HG02623 (cell line): Measurements from ENCODE around the gene BOD1L1.

Source experiments
- ATAC-seq: cut with Tn5 transposase; IDR thresholded peaks from one replicate; pipeline ENCODE4 v1.9.1; 2021; ENCODE audit warnings: moderate library complexity; ENCODE audit not compliant: unreplicated experiment

Gene BOD1L1

GRCh38 chr4:13627606-13628311 lies at the start of gene BOD1L1:
Gene BOD1L1 (minus strand): TSS chr4:13627725. CDS start chr4:13627587, 138 bp downstream.
- ATAC-seq: peak; percentile 92

- no peak for ATAC-seq
Observed at GRCh38 chr4:13674971-13675370, 47.4 kb upstream of the BOD1L1 start.

DNA sequence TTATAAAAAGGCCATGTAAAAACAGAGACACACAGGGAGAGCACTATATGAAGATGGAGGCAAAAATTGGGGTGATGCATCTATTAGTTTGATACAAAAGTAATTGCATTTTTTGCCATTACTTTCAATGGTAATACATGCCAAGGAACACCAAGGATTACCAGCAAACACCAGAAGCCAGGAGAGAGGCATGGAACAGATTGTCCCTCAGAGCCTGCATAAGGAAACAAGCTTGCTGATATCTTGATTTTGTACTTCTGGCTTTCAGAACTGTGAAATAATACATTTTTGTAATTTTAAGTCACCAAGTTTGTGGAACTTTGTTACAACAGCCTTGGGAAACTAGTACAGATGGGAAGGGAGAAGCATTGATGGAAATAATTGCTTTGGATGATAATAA lies 45.6 kb upstream of the BOD1L1 start:
- ATAC-seq: no peak

DNA sequence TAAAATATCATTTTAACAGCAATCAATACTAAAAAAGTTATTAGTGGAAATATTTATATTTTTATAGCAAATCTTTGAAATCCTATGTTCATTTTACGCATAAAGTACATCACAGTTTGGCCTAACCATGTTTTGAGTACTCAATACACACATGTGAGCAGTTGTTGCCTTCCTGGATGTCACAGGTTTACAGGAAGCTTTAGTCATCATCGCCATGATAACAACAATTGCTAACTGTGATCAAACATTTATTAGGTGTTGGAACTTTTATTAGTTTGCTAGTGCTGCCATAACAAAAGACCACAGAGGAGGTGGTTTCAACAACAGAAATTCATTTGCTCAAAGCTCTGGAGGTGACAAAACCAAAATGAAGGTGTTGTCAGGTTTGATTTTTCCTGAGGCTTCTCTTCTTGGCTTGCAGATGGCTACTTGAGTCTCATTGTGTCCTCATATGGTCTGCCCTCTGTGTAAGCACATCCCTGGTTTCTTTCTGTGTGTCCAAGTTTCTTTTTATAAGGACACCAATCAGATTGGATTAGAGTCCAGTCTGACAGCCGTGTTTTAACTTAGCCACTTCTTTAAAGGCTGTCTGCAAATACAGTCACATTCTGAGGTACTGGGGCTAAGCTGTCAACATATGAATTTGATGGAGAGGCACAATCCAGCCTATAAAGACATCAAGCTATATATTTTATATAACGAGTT lies 43.1 kb upstream of the BOD1L1 start:
- ATAC-seq: no peak

- no peak for ATAC-seq
Observed at GRCh38 chr4:13665701-13666660, 38.5 kb upstream of the BOD1L1 start.

DNA sequence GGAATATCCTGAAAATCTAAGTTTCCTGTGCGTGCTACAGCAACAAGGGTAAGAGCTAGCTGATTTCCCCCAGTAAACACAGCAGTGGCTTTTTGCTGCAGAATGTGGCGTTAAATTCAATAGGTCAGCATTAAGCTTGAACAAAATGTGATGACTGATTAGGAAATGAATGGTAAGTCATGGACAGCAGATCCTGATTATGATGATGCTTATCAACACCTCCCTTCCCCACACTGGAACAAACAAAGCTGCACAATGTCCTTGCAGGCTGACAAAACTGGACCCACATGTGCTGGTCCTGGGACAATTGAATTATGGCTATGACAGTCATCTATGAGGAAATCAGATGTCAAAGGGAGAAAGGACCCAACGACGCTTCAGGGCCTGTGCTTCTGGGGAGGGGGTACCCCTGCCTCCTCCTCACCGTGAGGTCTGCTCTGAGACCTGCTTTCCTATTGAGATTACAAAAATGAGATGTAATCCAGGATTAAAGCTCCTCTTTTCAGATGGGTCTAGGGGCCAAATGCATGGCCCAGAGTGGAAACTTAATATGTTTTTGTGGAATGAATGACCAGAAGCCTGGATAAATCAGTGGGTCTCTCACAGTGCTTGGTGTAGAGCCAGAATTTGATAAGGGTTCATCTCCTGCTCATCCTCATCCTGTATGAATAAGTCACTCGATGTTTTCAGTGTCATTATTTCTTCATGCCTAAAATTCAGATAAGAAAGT lies 32.0 kb upstream of the BOD1L1 start:
- no peak for ATAC-seq

GRCh38 chr4:13656569-13657405 lies 29.3 kb upstream of the BOD1L1 start:
- no peak for ATAC-seq

DNA sequence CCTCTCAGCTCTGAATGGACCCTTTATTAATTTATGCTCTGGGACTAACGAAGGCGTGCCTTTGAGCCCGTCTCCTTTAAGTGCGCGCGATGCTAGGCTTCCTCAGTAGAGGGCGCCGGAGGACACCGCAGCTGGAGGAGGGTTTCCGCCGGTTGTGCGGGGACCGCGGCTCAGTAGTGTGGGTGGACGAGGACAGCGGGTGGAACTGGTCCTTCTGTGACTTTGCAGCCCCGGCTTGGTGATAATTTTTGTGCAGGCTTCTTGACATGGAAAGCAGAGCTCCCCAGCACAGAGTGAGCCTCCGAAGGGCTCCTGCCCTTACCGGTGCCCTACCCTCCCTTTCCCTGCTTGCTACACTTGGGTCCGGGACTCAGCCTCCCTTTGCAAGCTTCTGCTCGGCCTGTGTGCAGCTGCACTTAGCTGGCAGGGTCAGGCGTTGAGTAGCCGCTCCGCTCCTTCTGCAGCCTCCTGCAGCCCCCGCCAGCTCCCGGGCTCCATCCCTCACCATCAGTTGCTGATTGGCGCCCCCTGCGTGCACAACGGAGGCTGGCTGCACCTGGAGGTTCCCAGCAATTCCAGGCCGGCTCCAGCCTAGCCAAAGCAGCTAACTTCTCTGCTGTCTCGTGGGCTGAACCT lies 26.8 kb upstream of the BOD1L1 start:
- peak; percentile 93 for ATAC-seq

GRCh38 chr4:13653766-13654161 lies 26.2 kb upstream of the BOD1L1 start:
- ATAC-seq: no peak

- ATAC-seq: no peak
Observed at GRCh38 chr4:13647031-13647430, 19.5 kb upstream of the BOD1L1 start.

DNA sequence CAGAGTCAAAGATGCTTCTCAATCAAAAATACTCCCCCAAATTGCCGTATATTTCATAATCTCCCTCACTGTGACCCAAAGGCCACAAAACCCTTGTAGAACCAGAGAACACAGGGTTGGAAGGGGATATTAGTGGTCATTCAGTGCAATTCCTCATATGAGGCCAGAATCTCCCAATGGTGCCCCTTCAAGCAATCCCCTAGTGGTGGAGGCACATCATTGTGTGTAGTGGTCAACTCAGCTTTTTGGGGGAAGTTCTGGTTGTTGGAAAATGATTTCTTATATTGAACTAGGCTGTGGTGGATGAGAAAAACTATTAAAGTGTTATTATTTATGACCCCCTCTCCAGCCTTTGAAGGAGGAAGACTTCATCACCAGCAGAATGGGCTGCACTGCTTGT lies 17.6 kb upstream of the BOD1L1 start:
- ATAC-seq: no peak

- no peak for ATAC-seq
Observed at GRCh38 chr4:13642170-13642950, 14.8 kb upstream of the BOD1L1 start.

GRCh38 chr4:13641084-13641483 lies 13.6 kb upstream of the BOD1L1 start:
- no peak for ATAC-seq

GRCh38 chr4:13640149-13640940 lies 12.8 kb upstream of the BOD1L1 start:
- no peak for ATAC-seq

DNA sequence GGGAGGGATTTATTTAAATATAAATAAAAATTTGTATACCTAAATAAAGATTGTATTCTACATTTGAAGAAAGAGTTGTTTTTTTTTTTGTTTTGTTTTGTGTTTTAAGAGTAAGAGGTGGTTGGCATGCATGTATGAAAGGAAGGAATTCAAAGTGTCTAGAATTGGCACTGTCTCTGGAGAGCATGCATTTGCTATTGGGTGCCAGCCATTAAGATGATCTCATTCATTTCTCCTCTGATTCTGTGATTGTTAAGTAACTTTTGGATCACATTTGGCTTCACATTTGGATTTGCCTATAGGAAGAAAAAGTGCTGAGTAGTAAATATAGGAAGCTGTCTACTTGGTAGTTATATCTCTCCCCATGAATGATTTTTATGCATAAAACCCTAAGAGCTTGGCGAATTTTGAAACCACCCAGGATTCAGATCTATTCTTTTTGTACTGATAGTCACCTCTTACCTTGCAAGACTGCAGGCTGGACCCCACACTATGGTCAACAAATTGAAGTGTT lies 7.8 kb upstream of the BOD1L1 start:
- ATAC-seq: no peak

DNA sequence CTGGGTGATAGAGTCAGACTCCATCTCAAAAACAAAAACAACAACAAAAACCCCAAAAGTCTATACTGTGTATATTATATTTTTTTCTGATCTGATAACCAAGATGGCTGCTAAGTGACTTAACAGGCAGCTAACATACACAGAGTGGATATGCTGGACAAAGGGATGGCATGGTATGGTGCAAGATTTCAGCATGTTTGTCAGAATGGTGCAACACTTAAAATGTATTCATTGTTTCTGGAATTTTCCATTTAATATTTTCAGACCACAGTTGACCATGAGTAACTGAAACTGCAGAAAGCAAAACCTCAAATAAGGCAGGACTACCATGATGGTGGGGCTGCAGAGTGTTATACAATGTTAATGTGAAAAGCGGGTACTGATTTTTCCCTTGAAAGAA lies 6.1 kb upstream of the BOD1L1 start:
- ATAC-seq: no peak

- ATAC-seq: peak; percentile 30
Observed at GRCh38 chr4:13627178-13627605, 333 bp downstream of the BOD1L1 start.
